Ovary (tissue), 9 donors: Measurements from ENCODE around the gene STAMBPL1. TPM values are rescaled to one million over a fixed set of nuclear protein-coding genes. Genes with fewer than 3 reads are reported as not detected.
"Not testable (repeated sequence)": the region's sequence is repeated elsewhere in the genome, so short reads cannot be mapped to it uniquely, and the experiment has no call there.

Experiments used
- DNase-seq, 5 donors: peaks; one replicate each; pipeline ENCODE4 v3.0.0-alpha.2; 2019 to 2020
- H3K27ac ChIP-seq, 2 donors: fragments of 200-600 bp; one replicate each; pipeline versions ENCODE4 v1.5.1 to v1.8.0; 2019 to 2022
- H3K27me3 ChIP-seq: fragments of 200-600 bp; one replicate; pipeline ENCODE4 v1.8.0; 2022
- H3K36me3 ChIP-seq: fragments of 200-600 bp; sonication (generic); one replicate; pipeline ENCODE4 v1.5.1; 2019
- H3K4me1 ChIP-seq: one replicate; pipeline ENCODE4 v1.8.1; 2013; ENCODE audit warnings: mild to moderate bottlenecking, moderate library complexity; ENCODE audit not compliant: insufficient read depth
- H3K4me3 ChIP-seq: fragments of 200-600 bp; sonication (generic); one replicate; pipeline ENCODE4 v1.5.1; 2017
- H3K9me3 ChIP-seq, 2 donors: fragments of 200-600 bp in 1 of 2; sonication (generic) in 1 of 2; one replicate each; pipeline versions ENCODE4 v1.5.1 to v1.8.1; 2013 to 2019; ENCODE audit warnings: mild to moderate bottlenecking in 1 of 2, moderate library complexity in 1 of 2
- CTCF ChIP-seq, 3 donors: fragments of 450-650 bp in 2 of 3; fragments of 200-600 bp in 1 of 3; IDR thresholded peaks; one replicate each; pipeline versions ENCODE4 v1.5.1 to v1.8.0; 2016 to 2022; ENCODE audit warnings: antibody characterized with exemption in 3 of 3, mild to moderate bottlenecking in 1 of 3
- EP300 ChIP-seq: sonication (generic); formaldehyde crosslinking; IDR thresholded peaks from one replicate; pipeline ENCODE4 v1.6.1; 2017; ENCODE audit warnings: antibody characterized with exemption
- POLR2A ChIP-seq: fragments of 450-650 bp; IDR thresholded peaks from one replicate; pipeline ENCODE4 v1.6.1; 2017; ENCODE audit warnings: antibody characterized with exemption, mild to moderate bottlenecking, moderate library complexity
- WGBS, 3 donors: extraction: QIAGEN DNeasy Blood & Tissue Kit in 1 of 3; methylation state at CpG; one replicate each; pipeline versions ENCODE4 v1.1.5 to v1.1.7; 2013 to 2017; 5-methylcytosine and 5-hydroxymethylcytosine counted together
- intact Hi-C, 4 donors: fragments of 100-400 bp; cut with DNase I; formaldehyde crosslinking; loops; one replicate each; pipeline versions ENCODE4 v1.11.0 to v1.15.1; 2022 to 2023
- polyA plus RNA-seq, 2 donors: library from polyadenylated mRNA; stranded (reverse); fragments of 200-250 nt in 1 of 2; fragments of 350-450 nt in 1 of 2; fragmentation: Illumina TruSeq in 1 of 2; extraction: RNeasy Lipid Tissue Mini Kit (QIAGEN cat#74804) in 1 of 2; gene quantifications; one replicate each; pipeline ENCODE4 v1.2.3, GENCODE V29; 2013 to 2014
- total RNA-seq, 7 donors: library from RNA; depleted of rRNA in 2 of 7; stranded (reverse); fragments of >200 nt in 2 of 7; fragmentation: NEBNext Ultra II Directional in 3 of 7; extraction: Animal tissue kit (Norgen Biotek cat#: 25700) in 3 of 7; gene quantifications; one replicate each; pipeline versions ENCODE4 v1.1.0 to v1.2.4, GENCODE V29; 2016 to 2023
- donor health status: DM: no; HTN: no; CAD: no; lungs with moderate emphysema.
- donor health status: DM: no; HTN: no; CAD: no.
- donor health status: Bipolar disorder and iron deficiency.
- donor health status: DM: yes; HTN: yes; CAD: no.
- donor health status: DM: no; HTN: no; CAD: no.
- donor health status: DM: yes; HTN: yes; CAD: no.

STAMBPL1 gene
- total and polyA plus RNA-seq, 9 donors, result 7.9 to 39.6 (median 14.4) TPM

DNA sequence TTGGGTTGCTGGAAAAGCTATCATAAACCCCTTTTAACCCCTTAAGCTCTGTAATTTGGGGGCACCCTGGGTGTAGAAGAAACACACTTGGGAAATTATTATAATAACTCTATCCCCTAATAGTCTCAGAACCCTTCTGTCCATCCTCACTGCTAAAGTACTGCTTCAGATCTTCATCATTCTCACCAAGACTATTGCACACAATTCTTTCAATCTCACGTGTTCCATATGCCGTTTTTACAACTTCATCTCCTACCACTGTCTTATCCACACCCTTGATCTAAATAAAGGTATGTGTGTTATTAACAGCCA is 44.2 kb upstream of the STAMBPL1 start:
- Histone ChIP-seq H3K36me3 (no peaks in the 10 kb centered on the region), H3K4me3 (no peak overlapping the region), H3K27me3 (no peaks in the 10 kb centered on the region), H3K9me3 (no peaks in the 10 kb centered on the region), H3K4me1 (no peaks in the 10 kb centered on the region), H3K27ac (no peak overlapping the region)
- no peak for DNase-seq
- 15 to 22% (median 19%) methylated on average over 2 of the region's 2 CpGs for WGBS, 3 donors
- intact Hi-C loops, result loop anchor here (2.0 to 10.0 kb wide), 7 partner anchors 91 to 381 kb away; no protein-coding TSS in a partner anchor
- TF ChIP-seq EP300, result no peak
- no peak for TF ChIP-seq POLR2A
- no peak for TF ChIP-seq CTCF (IDR thresholded peaks at IDR 0.05)

DNA sequence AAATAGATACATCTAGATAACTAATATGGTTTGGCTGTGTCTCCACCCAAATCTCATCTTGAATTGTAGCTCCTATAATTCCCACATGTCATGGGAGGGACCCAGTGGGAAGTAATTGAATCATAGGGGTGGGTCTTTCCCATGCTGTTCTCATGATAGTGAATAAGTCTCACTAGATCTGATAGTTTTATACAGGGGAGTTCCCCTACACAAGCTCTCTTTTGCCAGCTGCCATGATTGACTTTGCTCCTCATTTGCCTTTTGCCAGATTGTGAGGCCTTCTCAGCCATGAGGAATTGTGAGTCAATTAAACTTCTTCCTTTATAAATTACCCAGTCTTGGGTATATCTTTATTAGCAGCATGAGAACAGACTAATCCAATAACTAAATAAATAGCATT is 42.4 kb upstream of the STAMBPL1 start:
- H3K9me3 ChIP-seq, H3K36me3 ChIP-seq, H3K4me3 ChIP-seq, DNase-seq, H3K27me3 ChIP-seq, H3K4me1 ChIP-seq, H3K27ac ChIP-seq: not testable (repeated sequence)
- intact Hi-C loops, result loop anchor here (2.0 to 10.0 kb wide), 7 partner anchors 89 to 380 kb away; no protein-coding TSS in a partner anchor

GRCh38 chr10:88838766-88839350 is 41.2 kb upstream of the STAMBPL1 start:
- DNase-seq, result no peak
- Histone ChIP-seq H3K36me3 (no peaks in the 10 kb centered on the region), H3K4me1 (no peaks in the 10 kb centered on the region), H3K4me3 (no peak overlapping the region), H3K9me3 (no peaks in the 10 kb centered on the region), H3K27ac (no peak overlapping the region), H3K27me3 (no peaks in the 10 kb centered on the region)
- 96 to 97% (median 96%) methylated on average over 5 of the region's 5 CpGs for WGBS, 3 donors
- TF ChIP-seq POLR2A (no peak), CTCF (IDR thresholded peaks at IDR 0.05) (no peak), EP300 (no peak)
- intact Hi-C loops, result loop anchor here (5.0 to 10.0 kb wide), 4 partner anchors 93 to 378 kb away; no protein-coding TSS in a partner anchor

- no peak for TF ChIP-seq EP300
- no peak for TF ChIP-seq POLR2A
- no peak for TF ChIP-seq CTCF (IDR thresholded peaks at IDR 0.05)
- H3K4me1 ChIP-seq, result no peaks in the 10 kb centered on the region
- no peaks in the 10 kb centered on the region for H3K36me3 ChIP-seq
- no peak overlapping the region for H3K27ac ChIP-seq
- no peaks in the 10 kb centered on the region for H3K27me3 ChIP-seq
- 25 to 60% (median 45%) methylated on average over 3 of the region's 3 CpGs for WGBS, 3 donors
- DNase-seq, result no peak
- no peak overlapping the region for H3K4me3 ChIP-seq
- no peaks in the 10 kb centered on the region for H3K9me3 ChIP-seq
- intact Hi-C loops, result no loop called here
These were observed 39.9 kb upstream of the STAMBPL1 start for GRCh38 chr10:88840104-88840503.

DNA sequence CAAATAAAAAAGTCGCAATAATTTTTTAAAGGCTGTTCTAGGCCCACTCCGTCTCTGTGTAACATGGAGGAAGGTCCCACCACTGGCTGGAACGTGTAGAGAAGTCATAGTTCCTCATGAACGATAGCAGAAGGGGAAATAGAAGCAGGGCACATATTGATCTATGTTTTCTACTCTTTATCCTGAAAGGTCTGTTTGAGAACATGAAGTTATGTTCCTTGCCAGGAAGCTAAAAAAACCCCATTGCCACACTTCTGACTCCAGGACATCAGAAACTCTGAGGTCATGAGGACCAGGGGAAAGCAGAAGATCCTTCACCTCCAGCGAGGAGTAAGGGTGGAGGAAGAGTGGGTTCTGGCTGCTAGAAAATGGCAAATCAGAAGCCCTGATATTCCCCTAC is 39.2 kb upstream of the STAMBPL1 start:
- Histone ChIP-seq H3K4me1 (no peaks in the 10 kb centered on the region), H3K27ac (no peak overlapping the region), H3K4me3 (no peak overlapping the region), H3K9me3 (no peaks in the 10 kb centered on the region), H3K36me3 (no peaks in the 10 kb centered on the region), H3K27me3 (no peaks in the 10 kb centered on the region)
- TF ChIP-seq CTCF (IDR thresholded peaks at IDR 0.05) (no peak), POLR2A (no peak), EP300 (no peak)
- no peak for DNase-seq
- WGBS, 3 donors, result 81 to 93% (median 87%) methylated on average over 5 of the region's 5 CpGs
- intact Hi-C loops, result no loop called here
